Transverse colon (tissue), 3 donors: ENCODE data around the gene HPSE2.

Experiments
- EP300 ChIP-seq: sonication (generic); formaldehyde crosslinking; IDR thresholded peaks from one replicate; pipeline ENCODE4 v1.6.1; 2017; ENCODE audit warnings: antibody characterized with exemption, low read depth
- POLR2A ChIP-seq: fragments of 450-650 bp; IDR thresholded peaks from one replicate; pipeline ENCODE4 v1.6.1; 2016; ENCODE audit warnings: antibody characterized with exemption, mild to moderate bottlenecking, moderate library complexity
- TF ChIP-seq, protein P1 (sequence below), 5 experiments: fragments of 200-600 bp in 3 of 5; fragments of 450-650 bp in 2 of 5; sonication (generic) in 3 of 5; IDR thresholded peaks; 1 replicate in 2 of 5; 2 replicates in 3 of 5; pipeline ENCODE4 v1.5.1; 2016 to 2017; ENCODE audit warnings: antibody characterized with exemption in 5 of 5, inconsistent platforms in 3 of 5, mild to moderate bottlenecking in 2 of 5, moderate library complexity in 1 of 5

DNA sequence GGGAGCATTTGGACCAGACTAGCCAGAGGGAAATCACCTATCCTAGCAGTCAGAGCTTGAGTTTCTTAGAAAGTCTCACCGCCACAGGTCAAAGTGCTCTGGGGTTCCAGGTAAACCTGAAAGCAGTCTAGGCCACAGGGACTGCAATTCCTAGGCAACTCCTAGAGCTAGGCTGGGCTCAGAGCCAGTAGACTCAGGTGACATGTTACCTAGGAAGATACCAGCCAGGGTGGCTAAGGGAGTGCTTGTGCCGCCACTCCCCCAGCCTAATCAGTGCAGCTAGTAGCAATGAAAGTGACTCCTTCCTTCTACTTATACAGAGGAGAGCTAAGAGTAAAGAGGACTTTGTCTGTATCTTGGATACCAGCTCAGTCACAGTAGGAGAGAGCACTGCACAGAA lies 440.2 kb downstream of the HPSE2 start:
- TF ChIP-seq, protein P1, sequence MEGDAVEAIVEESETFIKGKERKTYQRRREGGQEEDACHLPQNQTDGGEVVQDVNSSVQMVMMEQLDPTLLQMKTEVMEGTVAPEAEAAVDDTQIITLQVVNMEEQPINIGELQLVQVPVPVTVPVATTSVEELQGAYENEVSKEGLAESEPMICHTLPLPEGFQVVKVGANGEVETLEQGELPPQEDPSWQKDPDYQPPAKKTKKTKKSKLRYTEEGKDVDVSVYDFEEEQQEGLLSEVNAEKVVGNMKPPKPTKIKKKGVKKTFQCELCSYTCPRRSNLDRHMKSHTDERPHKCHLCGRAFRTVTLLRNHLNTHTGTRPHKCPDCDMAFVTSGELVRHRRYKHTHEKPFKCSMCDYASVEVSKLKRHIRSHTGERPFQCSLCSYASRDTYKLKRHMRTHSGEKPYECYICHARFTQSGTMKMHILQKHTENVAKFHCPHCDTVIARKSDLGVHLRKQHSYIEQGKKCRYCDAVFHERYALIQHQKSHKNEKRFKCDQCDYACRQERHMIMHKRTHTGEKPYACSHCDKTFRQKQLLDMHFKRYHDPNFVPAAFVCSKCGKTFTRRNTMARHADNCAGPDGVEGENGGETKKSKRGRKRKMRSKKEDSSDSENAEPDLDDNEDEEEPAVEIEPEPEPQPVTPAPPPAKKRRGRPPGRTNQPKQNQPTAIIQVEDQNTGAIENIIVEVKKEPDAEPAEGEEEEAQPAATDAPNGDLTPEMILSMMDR (IDR thresholded peaks at IDR 0.05), result no peak
- TF ChIP-seq POLR2A (no peak), EP300 (no peak)
